Fibroblast of pulmonary artery (primary cell): Measurements from ENCODE around the gene CTDNEP1.

ENCODE experiments used
- DNase-seq: peaks from one replicate; pipeline ENCODE4 v3.0.0-alpha.2; 2010; ENCODE audit warnings: low read depth
- H3K4me3 ChIP-seq: replicated peaks from 2 replicates; pipeline ENCODE4 v1.5.1; 2011; ENCODE audit warnings: low read depth, mild to moderate bottlenecking, control low read depth, low read length, moderate library complexity
- TF ChIP-seq, protein P1 (sequence below): IDR thresholded peaks from 2 replicates; pipeline ENCODE4 v1.5.1; 2011; ENCODE audit warnings: mild to moderate bottlenecking, control low read depth, low read length, inconsistent platforms; ENCODE audit errors: missing control alignments

The CTDNEP1 gene

DNA sequence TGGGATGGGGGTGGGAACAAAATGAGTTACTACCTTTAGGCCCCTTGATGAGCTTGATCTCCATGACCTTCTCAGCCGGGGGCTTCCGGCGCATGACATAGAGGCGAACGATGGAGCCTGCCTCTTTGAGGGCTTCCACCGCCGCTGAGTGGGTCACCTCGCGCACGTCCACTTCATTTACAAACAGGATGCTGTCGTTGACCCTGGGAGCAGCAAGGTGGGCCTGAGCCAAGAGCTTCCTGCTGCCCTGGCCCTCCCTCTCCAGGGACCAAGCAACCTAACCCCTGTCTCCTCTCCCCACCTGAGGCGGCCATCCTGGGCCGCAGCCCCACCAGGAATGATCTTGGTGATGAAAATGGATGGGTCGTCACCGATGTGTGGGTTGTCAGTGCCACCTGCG, 48.1 kb downstream of the CTDNEP1 start:
- H3K4me3 ChIP-seq: no peak overlapping the region
- TF ChIP-seq, protein P1, sequence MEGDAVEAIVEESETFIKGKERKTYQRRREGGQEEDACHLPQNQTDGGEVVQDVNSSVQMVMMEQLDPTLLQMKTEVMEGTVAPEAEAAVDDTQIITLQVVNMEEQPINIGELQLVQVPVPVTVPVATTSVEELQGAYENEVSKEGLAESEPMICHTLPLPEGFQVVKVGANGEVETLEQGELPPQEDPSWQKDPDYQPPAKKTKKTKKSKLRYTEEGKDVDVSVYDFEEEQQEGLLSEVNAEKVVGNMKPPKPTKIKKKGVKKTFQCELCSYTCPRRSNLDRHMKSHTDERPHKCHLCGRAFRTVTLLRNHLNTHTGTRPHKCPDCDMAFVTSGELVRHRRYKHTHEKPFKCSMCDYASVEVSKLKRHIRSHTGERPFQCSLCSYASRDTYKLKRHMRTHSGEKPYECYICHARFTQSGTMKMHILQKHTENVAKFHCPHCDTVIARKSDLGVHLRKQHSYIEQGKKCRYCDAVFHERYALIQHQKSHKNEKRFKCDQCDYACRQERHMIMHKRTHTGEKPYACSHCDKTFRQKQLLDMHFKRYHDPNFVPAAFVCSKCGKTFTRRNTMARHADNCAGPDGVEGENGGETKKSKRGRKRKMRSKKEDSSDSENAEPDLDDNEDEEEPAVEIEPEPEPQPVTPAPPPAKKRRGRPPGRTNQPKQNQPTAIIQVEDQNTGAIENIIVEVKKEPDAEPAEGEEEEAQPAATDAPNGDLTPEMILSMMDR: no peak
- DNase-seq: no peak

DNA sequence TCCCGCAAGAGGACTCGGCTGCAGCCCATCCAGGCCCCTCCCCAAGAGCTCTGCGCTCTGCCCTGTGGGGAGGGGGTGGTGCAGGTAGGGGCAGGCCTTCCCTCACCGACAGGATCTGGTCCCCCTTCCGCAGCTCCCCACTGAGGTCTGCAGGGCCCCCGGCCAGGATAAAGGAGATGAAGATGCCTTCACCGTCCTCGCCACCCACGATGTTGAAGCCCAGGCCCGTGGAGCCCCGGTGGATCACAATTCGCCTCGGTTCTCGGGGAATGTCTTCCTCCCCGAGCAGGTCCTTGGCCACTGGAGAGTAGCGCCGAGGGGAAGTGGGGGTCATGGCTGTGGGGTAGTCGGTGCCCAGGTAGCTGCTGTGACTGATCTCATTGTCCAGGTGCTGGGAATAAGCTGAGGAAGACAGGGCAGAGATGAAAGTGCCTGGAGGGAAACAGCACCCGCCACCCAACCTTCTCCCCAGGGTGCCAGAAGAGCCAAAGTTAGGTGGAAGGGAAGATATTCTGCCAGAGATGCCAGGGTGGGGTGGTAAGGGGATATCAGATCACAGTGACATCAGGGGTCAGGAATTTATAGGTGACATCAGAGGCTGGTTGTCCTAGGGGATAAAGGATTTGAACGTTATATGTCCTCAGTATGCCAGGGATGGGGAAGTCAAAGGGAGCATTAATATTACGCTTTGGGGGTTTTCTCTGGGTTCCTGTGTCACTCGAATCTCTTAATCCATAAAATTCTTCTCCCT, 54.7 kb downstream of the CTDNEP1 start:
- no peak for DNase-seq
- TF ChIP-seq, protein P1: no peak
- no peak overlapping the region for H3K4me3 ChIP-seq

DNA sequence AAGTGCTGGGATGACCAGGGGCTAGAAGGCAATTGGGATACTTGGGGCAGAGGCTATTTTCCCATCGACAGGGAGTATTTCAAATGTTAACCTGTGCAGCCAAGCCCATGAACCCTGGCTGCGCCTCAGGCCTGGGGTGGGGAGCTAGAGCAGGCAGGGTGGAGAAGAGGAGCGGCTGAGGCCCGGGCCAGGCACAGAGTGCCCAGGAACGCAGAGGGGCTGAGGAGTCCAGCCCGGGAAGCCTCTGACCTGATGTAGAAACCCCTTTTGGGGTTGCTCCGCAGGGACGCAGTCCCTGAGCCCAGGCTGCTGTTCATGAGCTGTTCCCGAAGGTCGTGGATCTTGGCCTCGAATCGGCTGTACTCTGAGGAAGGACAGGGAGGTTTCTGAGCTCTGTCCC, 55.6 kb downstream of the CTDNEP1 start:
- no peak overlapping the region for H3K4me3 ChIP-seq
- DNase-seq: no peak
- TF ChIP-seq, protein P1: no peak
